GM13977 (cell line): Measurements from ENCODE around the gene DENND2C.

Source experiments
- DNase-seq: peaks from one replicate; pipeline ENCODE4 v3.0.0; 2012; ENCODE audit warnings: low spot score
- in situ Hi-C: fragments of 300-500 bp; cut with MboI; formaldehyde crosslinking; loops from one replicate; pipeline ENCODE4 v1.12.0; 2022; ENCODE audit warnings: low sequenced_read_pairs, low pct_unique_long_range_greater_than_20kb, mixed read lengths, inconsistent platforms; ENCODE audit not compliant: unreplicated experiment
- TF ChIP-seq, protein P1 (sequence below): IDR thresholded peaks from 2 replicates; pipeline ENCODE4 v1.5.1; 2012; ENCODE audit warnings: mild to moderate bottlenecking, control low read depth; ENCODE audit not compliant: insufficient read depth; ENCODE audit errors: extremely low read depth, missing control alignments

Gene DENND2C

DNA sequence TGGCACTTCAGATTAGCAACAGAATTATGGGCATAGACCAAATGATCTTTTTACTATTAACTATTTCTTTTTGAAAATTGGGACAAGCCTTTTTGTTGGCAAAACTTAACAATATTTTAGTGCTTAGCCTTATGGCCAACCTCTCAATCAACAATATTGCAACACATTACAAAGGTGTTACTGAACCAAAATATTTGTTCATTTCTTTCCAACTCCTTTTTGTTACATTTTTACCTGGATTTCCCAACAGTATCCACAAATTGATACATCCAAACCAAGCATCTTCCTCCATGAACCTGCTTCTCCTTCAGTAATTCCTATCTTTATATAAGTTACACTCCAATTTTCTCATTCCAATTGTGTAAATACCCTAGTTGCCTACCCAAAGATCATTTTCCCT is 27.0 kb upstream of the DENND2C start:
- in situ Hi-C loops = no loop called here
- TF ChIP-seq, protein P1, sequence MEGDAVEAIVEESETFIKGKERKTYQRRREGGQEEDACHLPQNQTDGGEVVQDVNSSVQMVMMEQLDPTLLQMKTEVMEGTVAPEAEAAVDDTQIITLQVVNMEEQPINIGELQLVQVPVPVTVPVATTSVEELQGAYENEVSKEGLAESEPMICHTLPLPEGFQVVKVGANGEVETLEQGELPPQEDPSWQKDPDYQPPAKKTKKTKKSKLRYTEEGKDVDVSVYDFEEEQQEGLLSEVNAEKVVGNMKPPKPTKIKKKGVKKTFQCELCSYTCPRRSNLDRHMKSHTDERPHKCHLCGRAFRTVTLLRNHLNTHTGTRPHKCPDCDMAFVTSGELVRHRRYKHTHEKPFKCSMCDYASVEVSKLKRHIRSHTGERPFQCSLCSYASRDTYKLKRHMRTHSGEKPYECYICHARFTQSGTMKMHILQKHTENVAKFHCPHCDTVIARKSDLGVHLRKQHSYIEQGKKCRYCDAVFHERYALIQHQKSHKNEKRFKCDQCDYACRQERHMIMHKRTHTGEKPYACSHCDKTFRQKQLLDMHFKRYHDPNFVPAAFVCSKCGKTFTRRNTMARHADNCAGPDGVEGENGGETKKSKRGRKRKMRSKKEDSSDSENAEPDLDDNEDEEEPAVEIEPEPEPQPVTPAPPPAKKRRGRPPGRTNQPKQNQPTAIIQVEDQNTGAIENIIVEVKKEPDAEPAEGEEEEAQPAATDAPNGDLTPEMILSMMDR = no peak
- no peak for DNase-seq

- no peak for DNase-seq
- TF ChIP-seq, protein P1 = no peak
- in situ Hi-C loops = no loop called here
These were observed 25.7 kb upstream of the DENND2C start, which contains the start of gene AMPD1 for GRCh38 chr1:114695430-114696058. Gene AMPD1, minus strand, starts transcription at chr1:114695546. Its CDS starts 75 bp downstream, at chr1:114695471.

- no peak for DNase-seq
- TF ChIP-seq, protein P1 = no peak
- in situ Hi-C loops = no loop called here
These were observed 24.9 kb upstream of the DENND2C start for GRCh38 chr1:114694540-114695310.

DNA sequence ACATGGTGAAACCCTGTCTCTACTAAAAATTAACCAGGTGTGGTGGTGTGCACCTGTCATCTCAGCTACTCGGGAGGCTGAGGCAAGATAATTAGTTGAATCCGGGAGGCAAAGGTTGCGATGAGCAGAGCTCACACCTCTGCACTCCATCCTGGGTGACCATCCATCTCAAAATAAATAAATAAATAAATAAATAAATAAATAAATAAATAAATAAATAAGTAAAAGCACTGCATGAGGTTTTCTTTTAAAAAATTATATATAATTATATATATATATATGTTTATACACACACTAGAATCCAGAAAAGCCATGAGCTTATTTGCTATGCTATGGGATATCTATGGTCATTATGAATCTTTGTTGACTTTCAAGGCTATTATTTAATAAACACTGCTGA is 23.1 kb upstream of the DENND2C start:
- in situ Hi-C loops = no loop called here
- TF ChIP-seq, protein P1 = no peak
- DNase-seq = no peak

DNA sequence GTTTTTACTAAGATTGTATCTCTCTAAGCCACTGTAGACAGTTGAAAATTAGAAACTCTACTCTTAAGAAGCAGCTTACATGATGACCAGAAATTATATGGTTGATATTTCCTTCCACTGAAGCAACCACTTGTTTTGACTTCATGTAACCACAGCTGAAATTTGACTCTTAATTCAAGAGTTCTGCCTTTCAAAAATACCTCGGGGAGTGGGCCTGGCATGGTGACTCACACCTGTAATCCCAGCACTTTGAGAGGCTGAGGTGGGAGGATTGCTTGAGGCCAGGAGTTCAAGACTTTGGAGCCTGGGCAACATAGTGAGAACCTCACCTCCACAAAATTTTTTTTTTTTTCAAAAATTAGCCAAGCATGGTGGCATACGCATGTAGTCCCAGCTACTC is 21.2 kb upstream of the DENND2C start:
- TF ChIP-seq, protein P1 = no peak
- in situ Hi-C loops = no loop called here
- DNase-seq = no peak

DNA sequence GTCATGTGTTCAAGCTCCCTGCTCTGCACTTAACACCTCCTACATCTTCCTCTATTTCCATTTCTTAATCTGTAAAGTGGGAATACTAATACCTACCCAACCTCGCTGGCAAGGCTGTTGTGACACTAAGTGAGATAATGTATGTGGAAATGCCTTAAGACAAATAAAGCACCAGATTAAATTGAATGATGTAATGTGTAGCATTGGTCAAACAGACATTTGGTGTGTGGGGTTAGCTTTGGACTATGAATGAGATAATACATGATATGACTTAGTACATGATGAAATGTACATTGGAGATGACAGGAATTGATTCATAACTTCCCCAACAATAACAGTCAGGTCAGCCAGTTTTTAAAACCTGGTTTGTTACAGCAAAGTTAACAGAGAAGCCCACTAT is 20.3 kb upstream of the DENND2C start:
- TF ChIP-seq, protein P1 = no peak
- in situ Hi-C loops = no loop called here
- no peak for DNase-seq
